Transverse colon (tissue), 4 donors: Measurements from ENCODE around the gene HABP2. TPM values are rescaled to one million over a fixed set of nuclear protein-coding genes. Genes with fewer than 3 reads are reported as not detected.

Experiments
- DNase-seq: peaks from one replicate; pipeline ENCODE4 v3.0.0-alpha.2; 2019
- H3K27ac ChIP-seq, 4 donors: fragments of 200-600 bp; sonication (generic); 2 replicates each; pipeline ENCODE4 v1.5.1; 2016 to 2018; ENCODE audit warnings: inconsistent platforms in 4 of 4
- H3K27me3 ChIP-seq: fragments of 200-600 bp; sonication (generic); 2 replicates; pipeline ENCODE4 v1.5.1; 2017; ENCODE audit warnings: inconsistent platforms
- H3K36me3 ChIP-seq, 4 donors: fragments of 200-600 bp; sonication (generic); 2 replicates each; pipeline ENCODE4 v1.5.1; 2017 to 2019; ENCODE audit warnings: inconsistent platforms in 4 of 4
- H3K4me1 ChIP-seq, 4 donors: fragments of 200-600 bp; sonication (generic); 2 replicates each; pipeline ENCODE4 v1.5.1; 2017 to 2020; ENCODE audit warnings: inconsistent platforms in 4 of 4
- H3K4me3 ChIP-seq, 4 donors: fragments of 200-600 bp; sonication (generic); 1 replicate in 1 of 4; 2 replicates in 3 of 4; pipeline versions ENCODE4 v1.5.1 to v1.6.1; 2017 to 2019; ENCODE audit warnings: inconsistent platforms in 4 of 4
- H3K9me3 ChIP-seq, 2 donors: fragments of 200-600 bp; sonication (generic); 2 replicates each; pipeline ENCODE4 v1.5.1; 2017 to 2019; ENCODE audit warnings: inconsistent platforms in 2 of 2
- CTCF ChIP-seq, 5 experiments: fragments of 200-600 bp in 3 of 5; fragments of 450-650 bp in 2 of 5; sonication (generic) in 3 of 5; IDR thresholded peaks; 1 replicate in 2 of 5; 2 replicates in 3 of 5; pipeline ENCODE4 v1.5.1; 2016 to 2017; ENCODE audit warnings: antibody characterized with exemption in 5 of 5, inconsistent platforms in 3 of 5, mild to moderate bottlenecking in 2 of 5, moderate library complexity in 1 of 5
- EP300 ChIP-seq: sonication (generic); formaldehyde crosslinking; IDR thresholded peaks from one replicate; pipeline ENCODE4 v1.6.1; 2017; ENCODE audit warnings: antibody characterized with exemption, low read depth
- POLR2A ChIP-seq: fragments of 450-650 bp; IDR thresholded peaks from one replicate; pipeline ENCODE4 v1.6.1; 2016; ENCODE audit warnings: antibody characterized with exemption, mild to moderate bottlenecking, moderate library complexity
- POLR2AphosphoS5 ChIP-seq, 3 donors: sonication (generic); formaldehyde crosslinking; IDR thresholded peaks; one replicate each; pipeline ENCODE4 v1.6.1; 2016; ENCODE audit warnings: antibody characterized with exemption in 3 of 3
- WGBS, 2 donors: methylation state at CpG; one replicate each; pipeline ENCODE4 v1.1.5; 2018; ENCODE audit warnings: low coverage in 1 of 2; 5-methylcytosine and 5-hydroxymethylcytosine counted together
- in situ Hi-C, 4 donors: fragments of 200-750 bp; cut with MboI; loops; one replicate each; pipeline versions ENCODE4 v1.15.0 to v1.15.1; 2017; ENCODE audit warnings: low sequenced_read_pairs in 3 of 4, low pct_ligation_motif_present in 1 of 4, low pct_unique_long_range_greater_than_20kb in 1 of 4
- intact Hi-C: fragments of 100-400 bp; cut with DNase I; formaldehyde crosslinking; loops from one replicate; pipeline ENCODE4 v1.15.1; 2023; ENCODE audit warnings: low total_unique reads
- total RNA-seq, 4 donors: library from RNA; depleted of rRNA; stranded (reverse); fragments of >200 nt; gene quantifications; one replicate each; pipeline ENCODE4 v1.1.0, GENCODE V29; 2016

Gene HABP2
- total RNA-seq, 4 donors from 2014 or later = not detected

GRCh38 chr10:113523071-113523470 lies 29.8 kb upstream of the HABP2 start:
- in situ Hi-C loops (no loop called here), intact Hi-C loops (no loop called here)
- no peak for DNase-seq
- Histone ChIP-seq H3K27ac (no peak overlapping the region), H3K4me3 (no peak overlapping the region), H3K9me3 (no peaks in the 10 kb centered on the region), H3K4me1 (no peaks in the 10 kb centered on the region), H3K36me3 (no peaks in the 10 kb centered on the region), H3K27me3 (no peaks in the 10 kb centered on the region)
- 68 to 72% methylated on average over 5 of the region's 5 CpGs for WGBS, 2 donors
- no peak for TF ChIP-seq POLR2AphosphoS5 (IDR thresholded peaks at IDR 0.05)
- TF ChIP-seq EP300 = no peak
- no peak for TF ChIP-seq CTCF (IDR thresholded peaks at IDR 0.05)
- TF ChIP-seq POLR2A = no peak

GRCh38 chr10:113523628-113524027 lies 29.2 kb upstream of the HABP2 start:
- intact Hi-C loops = no loop called here
- no peaks in the 10 kb centered on the region for H3K36me3 ChIP-seq
- no peak for DNase-seq
- no peak overlapping the region for H3K4me3 ChIP-seq
- 56% methylated on average over 1 of the region's 1 CpG; no CpG with 5 or more reads in 1 of the 2 donors for WGBS, 2 donors
- no peak overlapping the region for H3K27ac ChIP-seq
- no peaks in the 10 kb centered on the region for H3K27me3 ChIP-seq
- TF ChIP-seq CTCF (IDR thresholded peaks at IDR 0.05) = no peak
- TF ChIP-seq POLR2AphosphoS5 (IDR thresholded peaks at IDR 0.05) = no peak
- no peak for TF ChIP-seq POLR2A
- no peak for TF ChIP-seq EP300
- no peaks in the 10 kb centered on the region for H3K4me1 ChIP-seq
- H3K9me3 ChIP-seq = no peaks in the 10 kb centered on the region
- in situ Hi-C loops = no loop called here

- Histone ChIP-seq H3K36me3 (no peaks in the 10 kb centered on the region), H3K4me3 (no peak overlapping the region), H3K27ac (no peak overlapping the region), H3K4me1 (no peaks in the 10 kb centered on the region), H3K27me3 (no peaks in the 10 kb centered on the region), H3K9me3 (no peaks in the 10 kb centered on the region)
- in situ Hi-C loops = no loop called here
- WGBS, 2 donors = 77% methylated on average over 3 of the region's 3 CpGs; no CpG with 5 or more reads in 1 of the 2 donors
- DNase-seq = no peak
- intact Hi-C loops = no loop called here
- TF ChIP-seq EP300 (no peak), POLR2AphosphoS5 (IDR thresholded peaks at IDR 0.05) (no peak), POLR2A (no peak), CTCF (IDR thresholded peaks at IDR 0.05) (no peak)
These were observed 28.7 kb upstream of the HABP2 start for GRCh38 chr10:113524120-113524519.

- in situ Hi-C loops = no loop called here
- no peak for DNase-seq
- Histone ChIP-seq H3K9me3 (no peaks in the 10 kb centered on the region), H3K27ac (no peak overlapping the region), H3K4me1 (no peaks in the 10 kb centered on the region), H3K36me3 (no peaks in the 10 kb centered on the region), H3K4me3 (no peak overlapping the region), H3K27me3 (no peaks in the 10 kb centered on the region)
- intact Hi-C loops = no loop called here
- TF ChIP-seq POLR2AphosphoS5 (IDR thresholded peaks at IDR 0.05) (no peak), CTCF (IDR thresholded peaks at IDR 0.05) (no peak), POLR2A (no peak), EP300 (no peak)
- WGBS, 2 donors = 83 to 84% methylated on average over 4 to 11 of the region's 11 CpGs
These were observed 28.0 kb upstream of the HABP2 start for GRCh38 chr10:113524539-113525490.
